Kidney tubule cell (primary cell): ENCODE data around the gene MBD1.

Source experiments
- DNase-seq: peaks from one replicate; pipeline ENCODE4 v3.0.0-alpha.2; 2018; ENCODE audit warnings: low spot score

Gene MBD1, protein sequence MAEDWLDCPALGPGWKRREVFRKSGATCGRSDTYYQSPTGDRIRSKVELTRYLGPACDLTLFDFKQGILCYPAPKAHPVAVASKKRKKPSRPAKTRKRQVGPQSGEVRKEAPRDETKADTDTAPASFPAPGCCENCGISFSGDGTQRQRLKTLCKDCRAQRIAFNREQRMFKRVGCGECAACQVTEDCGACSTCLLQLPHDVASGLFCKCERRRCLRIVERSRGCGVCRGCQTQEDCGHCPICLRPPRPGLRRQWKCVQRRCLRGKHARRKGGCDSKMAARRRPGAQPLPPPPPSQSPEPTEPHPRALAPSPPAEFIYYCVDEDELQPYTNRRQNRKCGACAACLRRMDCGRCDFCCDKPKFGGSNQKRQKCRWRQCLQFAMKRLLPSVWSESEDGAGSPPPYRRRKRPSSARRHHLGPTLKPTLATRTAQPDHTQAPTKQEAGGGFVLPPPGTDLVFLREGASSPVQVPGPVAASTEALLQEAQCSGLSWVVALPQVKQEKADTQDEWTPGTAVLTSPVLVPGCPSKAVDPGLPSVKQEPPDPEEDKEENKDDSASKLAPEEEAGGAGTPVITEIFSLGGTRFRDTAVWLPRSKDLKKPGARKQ

DNA sequence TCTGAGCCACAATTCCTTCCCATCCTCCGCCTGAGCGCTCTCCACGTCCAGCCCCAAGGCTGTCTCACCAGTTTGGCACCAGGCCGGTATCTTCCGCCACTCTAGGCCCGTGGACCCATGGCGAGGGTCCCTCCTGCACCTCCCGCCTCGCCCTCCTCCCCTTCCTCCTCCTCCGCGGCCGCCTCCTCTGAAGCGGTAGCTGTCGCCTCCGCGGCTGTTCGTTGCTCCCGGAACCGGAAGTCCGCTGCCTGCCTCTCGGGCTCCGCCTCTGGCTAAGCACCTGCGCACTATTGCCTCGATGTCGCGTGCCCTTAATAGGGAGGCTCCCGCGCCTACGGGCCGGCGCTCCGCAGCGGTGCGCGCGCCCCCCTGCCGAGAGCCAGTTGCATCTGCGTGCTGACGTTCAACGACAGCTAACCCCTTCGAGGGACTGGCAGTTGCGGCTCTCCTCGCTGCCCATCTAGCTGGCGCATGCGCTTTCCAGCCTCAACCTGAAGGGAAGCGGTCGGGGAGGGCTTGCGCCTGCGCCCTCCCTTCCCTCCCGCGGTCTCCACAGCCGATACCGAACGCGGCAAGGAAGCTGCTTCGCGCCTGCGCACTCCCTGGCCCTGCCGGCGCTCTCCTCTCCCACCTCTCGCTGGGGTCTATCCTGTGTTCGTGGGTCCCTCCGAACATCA is at the start of gene MBD1:
TSS of gene MBD1 (minus strand) at position 229 of the 677 bp plus-strand sequence. CDS start 1,531 bp downstream, outside the sequence.
- DNase-seq, result peak; percentile 99

DNA sequence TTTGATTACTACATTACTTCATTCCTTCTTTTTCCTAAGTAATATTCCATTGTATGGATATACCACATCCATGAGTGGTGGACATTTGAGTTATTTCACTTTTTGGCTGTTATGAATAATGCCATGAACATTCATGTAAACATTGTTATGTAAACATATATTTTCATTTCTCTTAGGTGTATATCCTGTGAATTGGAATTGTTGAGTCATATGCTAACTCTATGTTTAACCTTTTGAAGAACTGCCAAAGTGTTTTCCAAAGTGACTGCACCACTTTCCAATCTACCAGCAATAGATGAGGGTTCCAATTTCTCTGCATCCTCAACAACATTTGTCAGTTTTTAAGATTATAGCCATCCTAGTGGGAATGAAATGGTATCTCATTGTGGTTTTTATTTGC is 48.9 kb upstream of the MBD1 start:
- DNase-seq, result no peak

DNA sequence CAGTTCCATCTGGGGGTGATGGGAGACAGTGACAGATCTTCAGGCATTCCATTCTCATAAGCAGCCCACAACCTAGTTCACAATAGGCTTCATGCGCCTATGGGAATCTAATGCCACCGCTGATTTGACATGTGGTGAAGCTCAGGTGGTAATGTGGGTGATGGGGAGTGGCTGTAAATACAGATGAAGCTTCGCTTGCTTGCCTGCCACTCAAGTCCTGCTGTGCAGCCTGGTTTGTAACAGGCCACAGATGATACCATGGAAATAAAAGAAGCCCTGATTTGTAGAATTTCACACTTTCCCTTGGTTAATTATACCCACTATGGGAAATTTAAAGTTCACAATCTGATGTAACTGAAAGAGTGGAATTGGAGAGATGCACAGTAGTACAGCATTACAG is 46.7 kb upstream of the MBD1 start:
- DNase-seq, result no peak

DNA sequence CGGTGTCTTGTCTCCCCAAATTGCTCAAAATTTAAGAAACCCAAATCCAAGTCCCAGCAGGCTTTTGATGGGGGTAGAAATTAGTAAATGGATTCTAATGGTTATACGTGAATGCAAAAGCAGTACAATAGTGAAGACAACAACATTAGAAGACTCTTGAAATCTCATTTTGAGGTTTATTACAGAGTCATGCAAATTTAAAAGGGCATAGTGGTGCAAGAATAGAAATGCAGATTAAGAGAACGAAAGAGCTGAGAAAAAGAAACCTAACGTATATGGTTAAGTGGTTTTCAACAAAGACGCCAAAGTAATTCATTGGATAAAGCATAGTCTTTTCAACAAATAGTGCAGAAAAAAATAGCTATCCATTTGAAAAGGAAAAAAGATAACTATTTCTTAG is 39.4 kb upstream of the MBD1 start:
- DNase-seq, result no peak

DNA sequence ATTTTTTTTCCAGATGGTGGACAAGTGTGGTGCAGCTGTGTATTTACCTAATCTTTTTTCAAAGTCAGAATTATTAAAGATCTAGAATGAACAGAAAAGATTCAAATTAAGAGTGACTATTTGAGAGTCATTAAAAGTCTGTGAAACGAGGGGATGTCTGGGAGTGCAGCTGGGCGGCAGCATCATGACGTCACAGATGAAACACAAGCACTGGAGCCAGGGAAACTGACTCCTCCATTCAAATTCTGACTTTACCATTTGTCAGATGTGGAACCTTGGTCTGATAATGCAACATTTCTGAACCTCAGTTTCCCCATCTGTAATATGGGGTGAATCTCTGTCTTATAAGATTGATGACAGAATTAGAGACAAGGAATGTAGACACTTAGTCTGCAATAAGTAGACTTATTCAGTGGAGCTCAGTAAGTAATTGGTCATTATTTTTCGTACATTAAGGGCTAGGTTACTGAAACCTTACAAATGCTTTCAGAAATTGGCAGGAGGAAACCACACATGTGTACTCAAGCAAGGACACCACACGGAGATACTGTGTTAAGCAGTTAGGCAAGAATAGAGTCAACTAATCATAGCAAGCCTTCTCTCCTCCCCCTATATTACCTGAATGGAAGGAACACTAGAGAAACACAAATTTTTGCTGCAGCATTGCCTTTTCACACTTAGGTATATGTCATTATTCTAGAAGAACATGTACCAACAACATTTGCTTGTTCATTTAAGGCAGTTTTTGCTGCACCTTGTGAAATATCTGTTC is 34.0 kb upstream of the MBD1 start:
- DNase-seq, result no peak

DNA sequence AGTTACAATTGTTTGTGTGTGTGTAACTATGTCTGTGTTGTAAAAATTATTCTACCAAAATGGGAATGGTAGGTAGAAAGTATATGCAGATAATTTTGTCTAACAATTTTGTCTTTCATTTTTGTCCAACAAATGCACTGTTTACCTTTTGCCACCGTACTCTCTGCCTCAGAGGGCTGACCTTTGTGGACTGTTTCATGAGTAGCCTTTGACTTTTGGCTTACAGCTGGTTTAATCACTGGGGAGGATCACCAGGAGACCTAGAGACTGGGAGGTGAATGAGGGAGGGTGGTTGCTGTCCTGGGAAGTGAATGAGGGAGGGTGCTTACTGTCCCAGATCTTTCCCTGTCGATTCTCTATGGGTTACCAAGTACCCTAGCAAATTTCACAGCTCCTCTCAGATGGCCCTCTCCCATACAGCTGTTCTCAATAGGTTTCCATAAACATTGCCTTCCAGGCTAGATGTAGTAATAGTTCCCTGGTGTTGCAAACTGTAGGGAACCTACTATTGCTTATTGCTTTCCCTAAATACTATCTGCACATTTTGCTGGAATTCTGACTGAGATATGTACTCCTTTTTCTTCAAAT is 32.6 kb upstream of the MBD1 start:
- DNase-seq, result no peak

DNA sequence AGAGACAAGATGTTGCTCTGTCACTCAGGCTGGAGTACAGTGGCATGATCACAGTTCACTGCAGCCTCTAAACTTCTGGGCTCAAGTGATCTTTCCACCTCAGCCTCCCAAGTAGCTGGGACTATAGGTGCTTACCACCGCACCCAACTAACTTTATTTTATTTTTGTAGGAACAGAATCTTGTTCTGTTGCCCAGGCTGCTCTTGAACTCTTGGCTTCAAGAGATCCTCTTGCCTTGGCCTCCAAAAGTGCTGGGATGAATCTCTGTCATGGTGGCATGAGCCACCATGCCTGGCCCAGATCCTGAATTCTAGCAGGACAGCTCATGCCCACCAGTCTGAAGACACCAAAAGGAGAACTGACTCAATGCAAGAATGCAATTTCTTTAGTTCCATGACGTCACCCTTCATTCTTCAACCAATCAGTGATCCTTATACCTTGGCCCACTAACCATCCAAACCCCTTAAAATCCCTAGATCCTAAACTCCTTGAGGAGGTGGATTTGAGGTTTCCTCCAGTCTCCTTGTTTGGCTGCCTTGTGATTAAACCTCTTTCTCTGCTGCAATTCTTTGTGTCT is 31.8 kb upstream of the MBD1 start:
- peak; percentile 12 for DNase-seq

DNA sequence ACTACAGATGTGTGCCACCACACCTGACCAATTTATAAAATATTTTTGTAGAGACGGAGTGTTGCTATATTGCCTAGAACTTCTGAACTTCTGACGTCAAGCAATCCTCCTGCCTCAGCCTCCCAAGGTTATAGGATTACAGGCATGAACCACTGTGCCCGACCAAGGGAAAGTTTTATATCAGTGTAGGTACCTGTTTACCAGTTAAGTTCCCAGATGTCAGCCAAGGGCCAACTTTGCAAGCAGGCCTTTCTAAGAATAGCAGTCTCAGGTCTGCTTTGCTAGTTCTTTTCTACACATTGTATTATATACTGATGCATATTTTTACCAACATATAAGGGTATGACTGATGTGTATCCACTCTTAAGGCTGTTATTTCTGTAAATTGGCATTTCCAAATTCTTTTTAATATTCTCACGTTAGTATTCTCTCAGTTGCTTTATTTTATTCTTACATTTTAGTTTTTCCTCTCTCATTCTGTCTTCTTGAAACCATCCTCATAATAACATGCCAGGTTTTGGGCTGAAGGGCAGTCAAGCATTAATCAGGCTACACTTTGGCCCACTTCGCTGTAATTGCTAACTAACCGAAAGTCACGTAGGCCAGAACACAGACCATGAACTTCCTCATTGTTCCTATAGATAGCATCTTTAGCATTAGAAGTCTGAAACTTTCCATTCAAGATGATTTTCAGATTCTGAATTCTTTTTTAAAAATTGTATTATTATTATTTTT is 31.1 kb upstream of the MBD1 start:
- peak; percentile 32 for DNase-seq

DNA sequence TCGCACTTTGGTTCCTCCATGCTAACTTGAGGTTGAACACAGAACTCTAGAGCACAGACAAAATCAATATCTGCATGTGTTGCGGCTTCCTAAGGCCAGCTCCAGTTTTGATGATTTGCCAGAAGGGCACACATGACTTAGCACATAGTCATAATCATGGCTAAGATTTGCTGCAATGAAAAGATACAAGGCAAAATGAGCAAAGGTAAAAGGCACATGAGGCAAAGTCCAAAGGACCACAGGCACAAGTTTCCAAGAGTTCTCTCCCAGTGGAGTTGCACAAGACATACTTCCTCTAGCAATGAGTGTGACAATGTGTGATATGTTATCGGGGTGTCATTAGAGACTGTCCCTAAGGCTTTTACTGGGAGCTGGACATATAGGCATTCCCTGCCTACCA is 30.3 kb upstream of the MBD1 start:
- DNase-seq, result peak; percentile 74

DNA sequence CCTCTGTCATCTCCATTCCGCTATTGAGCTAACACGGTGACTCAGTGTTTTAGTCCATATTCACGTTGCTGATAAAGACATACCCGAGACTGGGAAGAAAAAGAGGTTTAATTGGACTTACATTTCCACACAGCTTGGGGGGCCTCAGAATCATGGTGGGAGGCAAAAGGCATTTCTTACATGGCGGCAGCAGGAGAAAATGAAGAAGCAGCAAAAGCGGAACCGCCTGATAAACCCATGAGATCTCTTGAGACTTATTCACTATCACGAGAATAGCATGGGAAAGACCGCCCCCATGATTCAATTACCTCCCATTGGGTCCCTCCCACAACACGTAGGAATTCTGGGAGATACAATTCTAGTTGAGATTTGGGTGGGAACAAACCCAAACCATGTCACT is 28.8 kb upstream of the MBD1 start:
- no peak for DNase-seq

DNA sequence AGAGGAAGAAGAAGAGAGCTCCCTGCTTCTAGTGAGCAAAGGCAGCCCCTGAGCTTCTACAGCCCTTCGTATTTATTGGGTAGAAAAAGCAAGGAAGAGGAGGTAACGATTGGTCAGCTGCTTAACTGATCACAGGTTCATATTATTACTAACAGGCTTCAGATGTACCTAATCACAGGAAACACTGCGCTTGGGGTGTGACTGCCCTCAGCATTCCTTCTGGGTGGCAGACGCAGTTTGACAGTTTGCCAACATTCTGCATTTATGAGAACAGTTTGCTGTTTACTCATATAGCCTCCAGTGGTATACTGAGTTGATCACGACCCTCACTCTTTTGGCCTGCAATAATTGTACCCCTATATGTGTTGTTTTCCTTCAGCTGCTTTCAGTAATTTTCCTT is 27.5 kb upstream of the MBD1 start:
- peak; percentile 21 for DNase-seq

DNA sequence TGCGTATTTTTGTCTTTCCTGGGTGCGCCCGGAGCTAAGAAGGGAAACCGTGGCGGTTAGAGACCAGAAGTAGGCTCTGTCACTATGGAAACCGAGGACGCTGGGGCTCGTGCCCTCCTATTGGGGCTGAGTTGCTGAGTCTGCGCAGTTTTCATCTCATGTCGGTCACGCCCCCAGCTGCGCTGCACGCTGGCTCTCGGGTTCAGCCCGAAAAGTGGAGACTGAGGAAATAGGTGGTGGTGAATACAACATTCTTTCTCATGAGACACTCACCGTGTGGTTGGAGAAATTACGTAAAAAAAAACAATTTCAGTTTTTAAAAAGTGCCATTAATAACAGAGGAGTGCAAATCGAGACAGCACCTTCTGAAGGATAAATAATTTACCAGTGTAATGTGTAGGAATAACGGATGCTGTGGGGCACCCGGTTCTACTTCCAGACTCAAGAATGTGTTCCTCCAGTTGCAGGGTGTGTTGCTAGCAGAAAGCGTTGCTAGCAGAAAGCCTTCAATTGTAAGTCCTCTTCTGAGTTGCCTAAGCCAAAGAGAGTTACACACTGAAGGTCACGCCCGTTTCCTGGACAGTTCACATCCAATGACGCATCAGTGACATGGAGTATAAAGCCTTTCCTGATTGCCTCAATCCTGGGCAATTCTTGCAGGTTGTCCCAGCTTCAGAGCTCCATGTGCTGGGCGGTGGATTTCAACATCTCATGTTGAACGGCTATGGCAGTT is 26.6 kb upstream of the MBD1 start:
- DNase-seq, result peak; percentile 91

DNA sequence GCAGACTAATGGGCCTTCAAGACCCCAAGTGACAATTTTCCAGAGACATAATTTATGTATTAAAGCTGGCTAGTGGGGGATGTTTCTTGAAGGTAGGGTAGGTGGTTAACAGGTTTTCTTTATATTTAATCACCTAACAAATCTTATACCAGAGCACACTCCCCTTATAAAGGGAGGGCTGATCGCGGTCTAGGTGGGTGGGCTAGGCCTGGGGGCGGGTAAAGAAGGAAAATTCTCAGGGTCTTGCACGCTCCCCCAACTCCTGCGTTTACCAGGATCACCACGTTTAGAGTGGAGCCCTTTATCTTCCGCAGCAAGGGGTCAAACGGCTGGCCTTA is 26.0 kb upstream of the MBD1 start:
- no peak for DNase-seq

DNA sequence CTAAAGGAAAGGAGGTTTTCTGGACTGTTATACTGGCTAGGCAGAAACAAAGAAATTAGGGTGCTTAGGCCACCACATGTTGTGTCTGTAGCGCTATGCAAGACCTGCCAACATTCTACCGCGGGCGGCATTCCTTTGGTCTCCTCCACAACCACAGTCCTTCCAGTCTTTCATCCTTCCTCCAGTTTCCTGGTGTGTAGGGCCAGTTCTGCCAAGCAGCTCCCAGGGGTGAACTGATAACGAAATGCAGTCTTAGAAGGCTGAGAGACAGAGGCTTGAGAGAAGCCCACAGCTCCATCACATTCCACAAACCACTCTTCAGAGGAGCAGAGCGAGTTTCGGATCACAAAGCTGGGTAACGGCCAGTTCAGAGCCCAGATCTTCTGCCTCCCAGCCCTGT is 25.6 kb upstream of the MBD1 start:
- DNase-seq, result peak; percentile 27

DNA sequence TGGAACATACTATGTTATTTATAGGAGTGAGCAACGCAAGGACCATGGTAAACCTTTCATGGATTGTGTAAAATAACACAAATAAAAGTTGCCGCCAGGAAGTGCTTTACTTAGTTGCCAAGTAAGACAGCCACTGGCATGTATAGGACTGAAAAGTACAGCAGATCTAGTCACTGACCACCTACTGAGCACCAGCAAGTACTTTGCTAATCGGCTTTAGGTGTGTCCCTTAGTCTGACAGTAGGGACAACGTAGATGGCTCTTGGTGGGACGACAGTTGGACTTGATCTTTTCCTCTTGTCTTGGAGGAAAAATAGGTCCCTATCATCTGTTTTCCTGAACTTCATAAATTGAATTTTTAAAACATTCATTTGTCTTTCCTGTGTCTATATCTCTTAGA is 19.8 kb upstream of the MBD1 start:
- no peak for DNase-seq

DNA sequence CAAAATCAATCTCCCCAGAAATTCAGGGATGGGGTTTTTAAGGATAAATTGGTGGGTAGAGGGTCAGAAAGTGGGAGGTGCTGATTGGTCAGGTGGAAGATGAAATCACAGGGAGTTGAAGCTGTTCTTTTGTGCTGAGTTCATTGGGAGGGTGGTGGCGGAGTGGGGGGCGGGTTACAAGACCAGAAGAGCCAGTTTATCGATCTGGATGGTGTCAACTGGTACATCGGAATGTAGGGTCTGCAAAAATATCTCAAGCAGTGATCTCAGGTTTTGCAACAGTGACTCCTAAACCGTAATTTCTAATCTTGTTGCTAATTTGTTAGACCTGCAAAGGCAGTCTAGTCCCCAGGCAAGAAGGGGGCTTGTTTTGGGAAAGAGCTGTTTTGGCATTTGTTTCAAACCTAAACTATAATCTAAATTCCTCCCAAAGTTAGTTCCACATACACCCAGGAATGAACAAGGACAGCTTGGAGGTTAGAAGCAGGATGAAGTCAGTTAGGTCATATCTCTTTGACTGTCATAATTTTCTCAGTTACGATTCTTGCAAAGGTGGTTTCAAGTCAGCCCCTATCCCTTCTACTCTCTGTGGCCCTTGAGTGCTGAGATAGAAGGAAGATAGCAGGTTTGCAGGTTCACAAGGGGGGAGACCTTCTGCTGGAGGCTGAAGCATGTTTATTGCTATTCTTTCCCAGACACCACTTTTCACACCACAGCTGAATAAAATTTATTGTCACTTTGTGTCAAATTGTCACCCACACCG is 18.5 kb upstream of the MBD1 start:
- no peak for DNase-seq

DNA sequence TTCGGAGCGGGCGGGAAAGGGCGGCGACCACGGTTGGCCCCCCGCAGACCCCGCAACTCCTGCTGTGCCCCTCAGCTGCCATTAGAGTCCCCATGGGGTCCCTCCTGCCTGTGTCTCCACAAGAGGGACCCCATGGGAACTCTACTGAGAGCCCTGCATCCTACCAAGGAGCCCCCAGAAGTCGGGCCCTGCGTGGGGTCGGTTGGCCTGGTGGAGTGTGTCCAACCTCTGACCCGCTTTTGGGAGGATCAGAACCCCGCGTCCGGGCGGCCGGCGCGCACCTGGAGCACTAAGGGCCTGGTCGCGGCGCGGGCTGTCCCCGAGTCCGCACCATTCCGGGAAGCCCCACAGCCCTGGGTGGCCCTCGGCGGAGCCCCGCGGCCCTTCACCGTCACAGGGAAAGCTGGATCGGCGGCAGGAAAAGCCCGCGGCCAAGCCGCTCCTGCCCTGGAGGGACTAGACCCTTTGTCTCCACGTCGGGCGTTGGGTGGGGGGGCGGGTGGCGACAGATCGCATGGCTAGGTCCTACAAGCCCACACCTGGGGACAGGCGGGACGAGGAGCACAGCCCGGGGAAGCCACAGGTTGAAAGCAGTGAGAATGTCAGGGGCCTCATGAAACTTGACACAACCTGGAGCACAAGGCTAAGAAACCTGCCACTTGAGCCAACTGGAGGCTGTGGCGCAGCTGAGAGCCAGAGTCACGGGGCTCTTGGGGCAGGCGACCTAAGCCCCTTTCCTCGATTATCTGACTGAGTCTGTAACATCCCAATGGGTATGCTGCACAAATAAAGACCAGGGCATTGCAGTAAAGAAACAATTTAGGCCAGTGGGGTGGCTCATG is 17.3 kb upstream of the MBD1 start:
- no peak for DNase-seq

DNA sequence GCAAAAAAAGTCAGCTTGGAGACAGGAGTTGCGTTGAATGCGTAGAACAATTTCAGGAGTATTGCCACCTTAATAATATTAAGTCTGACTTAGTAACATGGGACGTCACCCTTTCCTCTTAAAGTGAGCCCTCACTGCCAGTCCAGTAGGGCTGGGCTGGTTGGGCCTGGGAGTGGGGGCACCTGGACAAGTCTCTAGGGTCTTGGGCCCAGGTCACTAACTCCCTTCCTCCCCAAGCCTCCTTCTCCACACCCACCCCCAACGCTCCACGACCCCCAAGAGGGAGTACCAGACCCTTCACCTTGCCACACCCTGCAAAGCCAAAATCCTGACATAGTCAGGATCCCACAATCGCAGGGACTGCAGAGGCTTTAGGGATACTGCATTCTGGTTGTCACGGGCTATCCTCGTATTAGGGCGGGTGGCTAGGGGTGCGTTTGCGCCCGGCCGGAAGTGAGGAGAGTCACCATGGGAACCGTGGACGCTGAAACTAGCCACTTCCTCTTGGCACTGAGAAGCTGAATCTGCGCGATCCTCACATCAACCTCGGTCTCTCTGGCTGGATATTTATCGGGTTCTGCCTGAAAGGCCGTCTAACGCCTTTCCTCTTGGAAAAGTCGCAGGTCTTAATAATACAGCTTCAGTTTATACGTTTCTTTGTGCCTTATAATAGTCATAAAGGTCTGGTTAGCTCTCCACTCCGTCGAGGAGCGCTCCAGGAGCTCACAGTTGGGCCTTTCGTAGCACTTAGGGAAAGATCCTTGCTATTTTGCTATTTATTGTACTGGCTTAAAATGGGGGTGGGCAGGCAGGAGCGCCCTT is 16.5 kb upstream of the MBD1 start:
- peak; percentile 75 for DNase-seq
